H9 (cell line): ENCODE results near the gene ZNF502. TPM values are rescaled to one million over a fixed set of nuclear protein-coding genes. Genes with fewer than 3 reads are reported as not detected.

ENCODE experiments used
- DNase-seq: peaks from one replicate; pipeline ENCODE4 v3.0.0-alpha.2; 2017
- H2AFZ ChIP-seq: one replicate; pipeline ENCODE4 v1.6.1; 2013; ENCODE audit warnings: mild to moderate bottlenecking, low read length, control low read depth, moderate library complexity
- H2AK5ac ChIP-seq: 2 replicates; pipeline ENCODE4 v1.6.1; 2013; ENCODE audit warnings: low read length, control low read depth, mixed read lengths; ENCODE audit not compliant: insufficient read length
- H2BK120ac ChIP-seq: one replicate; pipeline ENCODE4 v1.6.1; 2013; ENCODE audit warnings: low read depth, mild to moderate bottlenecking, low read length, control low read depth, inconsistent platforms; ENCODE audit not compliant: poor library complexity, severe bottlenecking
- H2BK12ac ChIP-seq: 2 replicates; pipeline ENCODE4 v1.6.1; 2013; ENCODE audit warnings: low read length, control low read depth, mixed read lengths, low read depth; ENCODE audit not compliant: insufficient read length
- H2BK15ac ChIP-seq: 2 replicates; pipeline ENCODE4 v1.6.1; 2013; ENCODE audit warnings: low read depth, low read length, control low read depth
- H2BK20ac ChIP-seq: one replicate; pipeline ENCODE4 v1.6.1; 2013; ENCODE audit warnings: low read depth, mild to moderate bottlenecking, low read length, control low read depth, inconsistent platforms; ENCODE audit not compliant: poor library complexity, severe bottlenecking
- H2BK5ac ChIP-seq: 2 replicates; pipeline ENCODE4 v1.6.1; 2013; ENCODE audit warnings: low read length, control low read depth, mixed read lengths; ENCODE audit not compliant: insufficient read length
- H3K14ac ChIP-seq: 2 replicates; pipeline ENCODE4 v1.6.1; 2013; ENCODE audit warnings: low read length, control low read depth; ENCODE audit not compliant: insufficient read depth
- H3K18ac ChIP-seq: 2 replicates; pipeline ENCODE4 v1.6.1; 2013; ENCODE audit warnings: low read depth, mild to moderate bottlenecking, mixed read lengths, low read length, control low read depth; ENCODE audit not compliant: insufficient read length
- H3K23ac ChIP-seq: 2 replicates; pipeline ENCODE4 v1.6.1; 2013; ENCODE audit warnings: low read length, control low read depth, mixed read lengths, low read depth; ENCODE audit not compliant: insufficient read length
- H3K23me2 ChIP-seq: 2 replicates; pipeline ENCODE4 v1.6.1; 2013; ENCODE audit warnings: low read depth, mild to moderate bottlenecking, mixed read lengths, low read length, control low read depth; ENCODE audit not compliant: insufficient read length, poor library complexity, severe bottlenecking
- H3K27ac ChIP-seq: 2 replicates; pipeline ENCODE4 v1.5.1; 2013; ENCODE audit warnings: low read length, control low read depth, mixed read lengths, low read depth; ENCODE audit not compliant: insufficient read length
- H3K27me3 ChIP-seq: 2 replicates; pipeline ENCODE4 v1.6.1; 2013; ENCODE audit warnings: low read length, control low read depth, inconsistent platforms; ENCODE audit not compliant: insufficient read depth
- H3K4ac ChIP-seq: 2 replicates; pipeline ENCODE4 v1.6.1; 2013; ENCODE audit warnings: low read depth, mild to moderate bottlenecking, control low read depth, inconsistent platforms, low read length, moderate library complexity
- H3K4me1 ChIP-seq: 2 replicates; pipeline ENCODE4 v1.6.1; 2013; ENCODE audit warnings: low read length, control low read depth, inconsistent platforms; ENCODE audit not compliant: insufficient read depth
- H3K4me2 ChIP-seq: 2 replicates; pipeline ENCODE4 v1.6.1; 2013; ENCODE audit warnings: low read length, control low read depth, mixed read lengths; ENCODE audit not compliant: insufficient read length, insufficient read depth
- H3K56ac ChIP-seq: 2 replicates; pipeline ENCODE4 v1.6.1; 2013; ENCODE audit warnings: low read depth, mild to moderate bottlenecking, mixed read lengths, low read length, control low read depth; ENCODE audit not compliant: insufficient read length
- H3K79me1 ChIP-seq: 2 replicates; pipeline ENCODE4 v1.6.1; 2013; ENCODE audit warnings: low read depth, mild to moderate bottlenecking, moderate library complexity, low read length, control low read depth, inconsistent platforms; ENCODE audit not compliant: insufficient read depth, poor library complexity, severe bottlenecking
- H3K79me2 ChIP-seq: 2 replicates; pipeline ENCODE4 v1.6.1; 2013; ENCODE audit warnings: low read length, control low read depth, inconsistent platforms; ENCODE audit not compliant: insufficient read depth
- H3K9ac ChIP-seq: 2 replicates; pipeline ENCODE4 v1.6.1; 2013; ENCODE audit warnings: low read length, control low read depth, mixed read lengths; ENCODE audit not compliant: insufficient read length; ENCODE audit errors: extremely low read depth
- H3K9me3 ChIP-seq: one replicate; pipeline ENCODE4 v1.6.1; 2013; ENCODE audit warnings: low read depth, low read length, inconsistent platforms; ENCODE audit not compliant: control insufficient read depth
- H3T11ph ChIP-seq: one replicate; pipeline ENCODE4 v1.6.1; 2013; ENCODE audit warnings: mild to moderate bottlenecking, low read length, control low read depth, inconsistent platforms
- H4K20me1 ChIP-seq: one replicate; pipeline ENCODE4 v1.6.1; 2013; ENCODE audit not compliant: control insufficient read depth, insufficient read length, insufficient read depth
- H4K5ac ChIP-seq: 2 replicates; pipeline ENCODE4 v1.6.1; 2013; ENCODE audit warnings: low read depth, mild to moderate bottlenecking, mixed read lengths, low read length, control low read depth; ENCODE audit not compliant: insufficient read length
- H4K8ac ChIP-seq: replicated peaks from 2 replicates; pipeline ENCODE4 v1.6.1; 2013; ENCODE audit warnings: low read length, control low read depth, mixed read lengths, low read depth; ENCODE audit not compliant: insufficient read length
- H4K91ac ChIP-seq: 2 replicates; pipeline ENCODE4 v1.6.1; 2013; ENCODE audit warnings: low read depth, mild to moderate bottlenecking, moderate library complexity, mixed read lengths, low read length, control low read depth; ENCODE audit not compliant: insufficient read length
- H3K27ac Mint-ChIP-seq, 3 experiments: 2 replicates in 2 of 3; 3 replicates in 1 of 3; pipeline ENCODE4 v1.8.0; 2020 to 2021; ENCODE audit warnings: mixed read lengths in 3 of 3, mild to moderate bottlenecking in 1 of 3, moderate library complexity in 1 of 3
- H3K27me3 Mint-ChIP-seq: 2 replicates; pipeline ENCODE4 v1.8.0; 2021; ENCODE audit warnings: low read depth, mild to moderate bottlenecking, moderate library complexity, mixed read lengths
- H3K36me3 Mint-ChIP-seq, 3 experiments: 2 replicates in 2 of 3; 3 replicates in 1 of 3; pipeline ENCODE4 v1.8.0; 2020 to 2021; ENCODE audit warnings: low read depth in 3 of 3, mixed read lengths in 3 of 3; ENCODE audit not compliant: insufficient read depth in 1 of 3
- H3K4me1 Mint-ChIP-seq, 2 experiments: 2 replicates each; pipeline ENCODE4 v1.8.0; 2020; ENCODE audit warnings: mixed read lengths in 2 of 2
- H3K4me3 Mint-ChIP-seq, 2 experiments: 2 replicates in 1 of 2; 3 replicates in 1 of 2; pipeline ENCODE4 v1.8.0; 2020 to 2021; ENCODE audit warnings: mild to moderate bottlenecking in 2 of 2, mixed read lengths in 2 of 2, moderate library complexity in 1 of 2
- H3K9me3 Mint-ChIP-seq, 2 experiments: 2 replicates in 1 of 2; 3 replicates in 1 of 2; pipeline ENCODE4 v1.8.0; 2020; ENCODE audit warnings: mild to moderate bottlenecking in 2 of 2, mixed read lengths in 2 of 2, moderate library complexity in 1 of 2
- CTCF ChIP-seq: fragments of 200-600 bp; sonication (generic); conservative IDR thresholded peaks from 3 replicates; pipeline ENCODE4 v1.8.0; 2021; ENCODE audit warnings: antibody characterized with exemption, mild to moderate bottlenecking
- WGBS: extraction: QIAGEN DNeasy Blood & Tissue Kit; methylation state at CpG from one replicate; pipeline ENCODE4 v1.1.7; 2013; ENCODE audit warnings: missing lambda C conversion rate, low lambda C conversion rate, mixed read lengths; ENCODE audit not compliant: insufficient read length; ENCODE audit errors: extremely low coverage; 5-methylcytosine and 5-hydroxymethylcytosine counted together
- total RNA-seq: library from RNA; stranded (reverse); gene quantifications from 2 replicates; pipeline ENCODE4 v1.2.1, GENCODE V29; 2021

Gene ZNF502
- total RNA-seq, 1 experiment from 2014 or later: not detected

DNA sequence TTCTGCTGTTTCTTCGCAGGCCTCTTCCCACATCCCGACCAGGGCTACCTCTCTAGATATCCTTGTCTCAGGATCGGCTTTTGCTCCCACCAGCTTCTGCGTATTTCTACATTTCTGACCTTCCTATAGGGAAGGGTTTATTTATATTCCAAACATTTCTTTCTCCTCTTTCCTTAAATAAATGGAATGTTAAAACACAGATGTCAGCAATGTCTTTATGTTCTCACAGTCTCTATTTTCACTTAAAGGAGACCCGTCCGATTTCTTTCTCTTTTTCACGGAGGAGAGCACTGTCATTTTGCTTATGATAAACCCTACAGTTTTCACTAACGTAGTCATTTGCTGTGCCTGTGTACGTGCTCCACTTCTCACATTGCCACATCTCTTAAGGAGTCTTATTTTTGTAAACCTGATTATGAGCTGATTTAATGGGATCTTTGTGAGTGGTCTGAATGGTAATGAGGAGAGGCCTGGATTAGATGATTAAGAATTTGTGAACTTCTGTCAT, 49.8 kb downstream of the ZNF502 start:
- peaks cover 9 to 30% of the 10 kb centered on the region in 2 experiments for H3K4me1 Mint-ChIP-seq
- no peak for TF ChIP-seq CTCF
- Histone ChIP-seq H4K91ac (no peak overlapping the region), H3K56ac (no peak overlapping the region), H3K4me2 (peak overlapping the region; percentile 78), H2BK120ac (no peak overlapping the region), H3K9ac (peak overlapping the region; percentile 92), H3K79me2 (peaks cover 17% of the 10 kb centered on the region; the same call in 1 of the 2 replicates), H3T11ph (no peak overlapping the region), H3K9me3 (peaks cover 3% of the 10 kb centered on the region), H2BK20ac (no peak overlapping the region), H3K4ac (no peak overlapping the region; the same call in 1 of the 2 replicates), H3K27me3 (no peaks in the 10 kb centered on the region), H3K27ac (peak overlapping the region; percentile 77), H2BK15ac (no peak overlapping the region), H3K23me2 (peaks cover 3% of the 10 kb centered on the region), H3K79me1 (peaks cover 6% of the 10 kb centered on the region), H4K20me1 (no peaks in the 10 kb centered on the region), H3K14ac (peak overlapping the region; percentile 98), H2BK12ac (no peak overlapping the region), H3K18ac (peak overlapping the region; percentile 97), H2BK5ac (no peak overlapping the region), H4K8ac (no peak overlapping the region), H4K5ac (no peak overlapping the region), H2AK5ac (no peak overlapping the region), H3K4me1 (no peaks in the 10 kb centered on the region), H3K23ac (no peak overlapping the region), H2AFZ (no peak overlapping the region)
- H3K36me3 Mint-ChIP-seq: peaks cover 56 to 64% (median 63%) of the 10 kb centered on the region in 3 experiments
- no peaks in the 10 kb centered on the region for H3K27me3 Mint-ChIP-seq
- WGBS: no CpG with 5 or more reads among the region's 9 CpGs
- peak overlapping the region; percentile 98 to 100 (median 99) for H3K27ac Mint-ChIP-seq
- peak overlapping the region; percentile 93 to 95 for H3K4me3 Mint-ChIP-seq
- no peak for DNase-seq
- peaks cover 28 to 54% of the 10 kb centered on the region in 2 experiments for H3K9me3 Mint-ChIP-seq
